Adipose tissue (tissue), 3 donors: ENCODE measurements around the gene RPP38. TPM values are rescaled to one million over a fixed set of nuclear protein-coding genes. Genes with fewer than 3 reads are reported as not detected.

ENCODE experiments used
- H3K27ac ChIP-seq: one replicate; pipeline ENCODE4 v1.5.1; 2013; ENCODE audit warnings: low read depth, low read length
- WGBS, 3 donors: extraction: QIAGEN DNeasy Blood & Tissue Kit; methylation state at CpG; one replicate each; pipeline ENCODE4 v1.1.7; 2013; 5-methylcytosine and 5-hydroxymethylcytosine counted together
- polyA plus RNA-seq, 3 donors: library from polyadenylated mRNA; stranded (reverse); fragments of 200-250 nt; gene quantifications; one replicate each; pipeline ENCODE4 v1.2.3, GENCODE V29; 2013
- donor health status: healthy with polysubstance abuse.
- donor health status: Bipolar disorder and iron deficiency.
- donor health status: healthy.

RPP38 gene
- polyA plus RNA-seq, 3 donors = 8.3 to 14.5 (median 11.8) TPM

DNA sequence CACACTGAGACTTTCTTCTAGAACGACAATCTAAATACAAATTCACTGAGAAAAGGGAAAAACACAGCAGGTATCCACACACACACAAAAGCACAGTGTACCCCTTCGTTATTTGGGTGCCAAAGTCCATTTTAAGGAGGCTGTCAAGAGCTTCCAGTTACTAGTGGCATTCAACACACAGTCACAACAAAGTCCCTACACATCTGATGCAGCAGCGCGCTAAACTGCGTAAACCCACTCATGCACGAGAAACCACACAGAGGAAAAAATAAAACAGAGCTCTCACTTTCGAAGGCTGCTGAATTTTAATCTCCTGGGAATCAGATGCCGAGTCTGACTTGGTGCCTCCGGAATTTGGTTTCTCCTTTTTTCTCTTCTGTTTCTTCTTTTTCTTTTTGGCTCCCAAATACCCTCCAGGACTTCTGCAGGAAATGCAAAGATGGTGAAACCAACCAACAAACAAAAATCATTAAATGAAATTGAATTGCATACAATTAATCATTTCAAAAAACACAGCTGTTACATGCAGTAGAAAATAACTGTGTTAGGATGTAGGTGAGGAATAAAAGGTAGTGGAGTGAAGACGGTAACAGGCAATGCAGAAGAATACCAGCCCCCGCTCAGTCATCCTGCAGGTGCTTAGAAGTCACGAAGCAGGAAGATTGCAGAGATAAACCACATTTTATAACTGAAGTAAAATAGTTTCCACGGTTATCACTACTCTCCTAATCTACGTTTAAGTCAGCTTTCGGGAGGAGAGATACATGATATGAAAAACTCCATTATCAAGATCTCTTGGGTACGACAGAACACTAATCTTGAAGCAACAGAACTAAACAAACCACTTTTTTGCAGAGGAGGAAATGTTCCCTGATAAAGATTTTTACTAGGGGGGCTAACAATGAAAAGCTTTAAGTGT is 44.2 kb downstream of the RPP38 start:
- no peak overlapping the region for H3K27ac ChIP-seq
- 61 to 74% (median 68%) methylated on average over 16 of the region's 16 CpGs for WGBS, 3 donors

- no peak overlapping the region for H3K27ac ChIP-seq
- WGBS, 3 donors = 77 to 88% (median 84%) methylated on average over 4 of the region's 4 CpGs
These were observed 47.6 kb downstream of the RPP38 start for GRCh38 chr10:15144788-15145187.

GRCh38 chr10:15146366-15146765 is 49.2 kb downstream of the RPP38 start:
- WGBS, 3 donors = 81 to 85% (median 83%) methylated on average over 7 of the region's 7 CpGs
- no peak overlapping the region for H3K27ac ChIP-seq

DNA sequence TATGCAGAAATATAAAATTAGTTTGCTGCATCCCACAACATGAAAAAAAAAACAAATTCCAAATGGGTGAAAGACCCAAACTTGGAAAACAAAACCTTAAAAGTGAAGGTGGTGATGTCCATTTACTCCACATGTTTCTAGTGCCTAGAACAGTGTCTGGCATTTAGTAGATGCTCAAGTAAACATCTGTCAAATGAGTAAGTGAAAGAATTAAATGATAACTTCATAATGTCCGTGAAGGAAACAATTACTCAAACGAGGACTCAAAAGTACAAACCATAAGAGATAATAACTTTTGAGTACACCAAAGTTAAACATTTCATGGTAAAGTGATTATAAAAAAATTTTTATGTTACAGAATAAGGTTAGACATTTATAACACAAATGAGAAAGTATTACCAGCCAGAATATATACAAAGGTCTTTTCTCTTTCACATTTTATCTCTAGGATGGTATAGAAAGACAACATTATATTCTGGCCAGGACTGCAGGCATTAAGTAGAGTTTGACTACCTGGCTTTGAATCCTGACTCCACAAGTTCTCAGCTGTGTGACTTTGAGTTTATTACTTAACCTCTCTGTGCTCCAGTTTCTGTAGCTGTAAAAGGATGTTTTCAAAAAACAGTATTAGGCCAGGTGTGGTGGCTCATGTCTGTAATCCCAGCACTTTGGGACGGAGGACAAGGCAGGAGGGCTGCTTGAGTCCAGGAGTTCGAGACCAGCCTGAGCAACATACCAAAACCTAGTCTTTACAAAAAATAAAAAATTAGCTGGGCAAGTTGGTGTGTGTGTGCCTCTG is 50.6 kb downstream of the RPP38 start:
- H3K27ac ChIP-seq = no peak overlapping the region

GRCh38 chr10:15149042-15149771 is 52.1 kb downstream of the RPP38 start:
- 82 to 92% (median 90%) methylated on average over 10 of the region's 10 CpGs for WGBS, 3 donors
- no peak overlapping the region for H3K27ac ChIP-seq

More for the DNA sequence above, 50.6 kb downstream of the RPP38 start:
- 82 to 89% (median 86%) methylated on average over 4 of the region's 4 CpGs for WGBS, 3 donors

GRCh38 chr10:15150563-15150962 is 53.4 kb downstream of the RPP38 start:
- 93 to 98% (median 96%) methylated on average over 7 of the region's 7 CpGs for WGBS, 3 donors
- no peak overlapping the region for H3K27ac ChIP-seq

GRCh38 chr10:15152556-15152955 is 55.4 kb downstream of the RPP38 start:
- no peak overlapping the region for H3K27ac ChIP-seq

Other genes starting within 250 kb of the RPP38 start
- 1 to 10 TPM; 1.6 to 4.5 (median 4.5) TPM for gene SUV39H2, start 218.5 kb upstream of the RPP38 start, polyA plus RNA-seq
- 1 to 10 TPM; 2.2 to 3.0 (median 2.7) TPM for gene DCLRE1C, start 143.3 kb upstream of the RPP38 start, polyA plus RNA-seq
- gene MEIG1, start 138.0 kb upstream of the RPP38 start, polyA plus RNA-seq = not detected
- 1 to 10 TPM in 2 of 3 donors, under 1 TPM in 1; 0.30 to 5.2 (median 1.0) TPM for gene OLAH, start 53.4 kb upstream of the RPP38 start, polyA plus RNA-seq
- under 1 TPM in 2 of 3 donors, not detected in 1; 0.07 to 0.13 TPM for gene ACBD7, start 8.6 kb upstream of the RPP38 start, polyA plus RNA-seq
- gene NMT2, start 71.3 kb downstream of the RPP38 start, polyA plus RNA-seq = 10 to 100 TPM in 2 of 3 donors, 1 to 10 TPM in 1; 5.3 to 32.5 (median 18.3) TPM